DOHH2 (cell line): ENCODE measurements around the gene CMTM3.
"Not testable (repeated sequence)": the region's sequence is repeated elsewhere in the genome, so short reads cannot be mapped to it uniquely, and the experiment has no call there.

ENCODE experiments used
- H3F3A ChIP-seq: fragments of 200-600 bp; sonication (generic), shearing (Covaris generic); 2 replicates; pipeline ENCODE4 v1.6.0; 2016; ENCODE audit warnings: antibody characterized with exemption, mild to moderate bottlenecking; ENCODE audit not compliant: control insufficient read depth, insufficient read depth
- H3K27ac ChIP-seq: fragments of 200-600 bp; sonication (generic); 2 replicates; pipeline ENCODE4 v1.5.1; 2014; ENCODE audit warnings: low read depth, mild to moderate bottlenecking, low read length, moderate library complexity
- H3K27me3 ChIP-seq: fragments of 200-600 bp; sonication (generic); 2 replicates; pipeline ENCODE4 v1.6.1; 2014; ENCODE audit warnings: mild to moderate bottlenecking, low read length, mixed read lengths; ENCODE audit not compliant: control insufficient read depth
- H3K36me3 ChIP-seq: fragments of 200-600 bp; sonication (generic); 2 replicates; pipeline ENCODE4 v1.6.1; 2014; ENCODE audit warnings: mild to moderate bottlenecking, low read length, moderate library complexity, mixed read lengths; ENCODE audit not compliant: control insufficient read depth
- H3K4me1 ChIP-seq: fragments of 200-600 bp; sonication (generic); 2 replicates; pipeline ENCODE4 v1.6.1; 2014; ENCODE audit warnings: mild to moderate bottlenecking, low read length, mixed read lengths; ENCODE audit not compliant: control insufficient read depth
- H3K4me2 ChIP-seq: fragments of 200-600 bp; sonication (generic); 2 replicates; pipeline ENCODE4 v1.6.0; 2014; ENCODE audit warnings: mild to moderate bottlenecking, low read length, moderate library complexity
- H3K4me3 ChIP-seq: fragments of 200-600 bp; sonication (generic); 2 replicates; pipeline ENCODE4 v1.5.1; 2014; ENCODE audit warnings: mild to moderate bottlenecking, low read length, mixed read lengths
- H3K79me2 ChIP-seq: fragments of 200-600 bp; sonication (generic); 2 replicates; pipeline ENCODE4 v1.6.1; 2014; ENCODE audit warnings: mild to moderate bottlenecking, low read length, mixed read lengths; ENCODE audit not compliant: control insufficient read depth
- H3K9me2 ChIP-seq: fragments of 200-600 bp; sonication (generic); replicated peaks from 2 replicates; pipeline ENCODE4 v1.6.1; 2014; ENCODE audit warnings: mild to moderate bottlenecking, low read length, mixed read lengths; ENCODE audit not compliant: control insufficient read depth
- H3K9me3 ChIP-seq: fragments of 200-600 bp; sonication (generic); 2 replicates; pipeline ENCODE4 v1.6.1; 2014; ENCODE audit warnings: antibody characterized with exemption, low read length, mixed read lengths; ENCODE audit not compliant: control insufficient read depth, insufficient read depth
- H4K20me1 ChIP-seq: fragments of 200-600 bp; sonication (generic); 2 replicates; pipeline ENCODE4 v1.6.0; 2014; ENCODE audit warnings: low read depth, mild to moderate bottlenecking, antibody characterized with exemption, low read length, moderate library complexity; ENCODE audit not compliant: control insufficient read depth, insufficient read depth
- CTCF ChIP-seq: fragments of 200-600 bp; sonication (generic); IDR thresholded peaks from one replicate; pipeline ENCODE4 v1.5.1; 2014; ENCODE audit warnings: antibody characterized with exemption, mild to moderate bottlenecking, low read depth, low read length; ENCODE audit not compliant: poor library complexity, severe bottlenecking
- EZH2phosphoT487 ChIP-seq: fragments of 200-600 bp; sonication (generic); IDR thresholded peaks from 2 replicates; pipeline ENCODE4 v1.6.1; 2017; ENCODE audit warnings: borderline replicate concordance, mild to moderate bottlenecking, antibody characterized with exemption, low read length, moderate library complexity, mixed read lengths

CMTM3 gene

DNA sequence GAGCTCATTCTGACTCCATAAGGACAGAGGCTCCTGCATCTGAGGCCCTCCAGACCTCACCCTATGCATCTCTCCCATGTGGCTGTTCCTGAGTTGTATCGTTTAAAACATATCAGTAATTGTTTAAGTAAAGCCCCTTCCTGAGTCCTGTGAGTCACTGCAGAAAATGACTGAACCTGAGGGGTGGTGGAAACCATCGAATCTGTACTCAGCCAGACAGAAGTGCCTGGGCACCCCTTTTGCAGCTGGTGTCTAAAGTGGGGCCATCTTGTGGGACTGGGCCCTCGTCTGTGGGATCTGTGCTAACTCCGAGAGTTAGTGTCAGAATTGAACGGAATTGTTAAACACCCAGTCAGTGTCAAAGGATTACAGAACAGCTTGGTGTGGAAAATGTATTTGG, 25.4 kb downstream of the CMTM3 start:
- no peaks in the 10 kb centered on the region for H3K9me2 ChIP-seq
- H3F3A ChIP-seq, result no peaks in the 10 kb centered on the region
- H3K4me1 ChIP-seq, result no peaks in the 10 kb centered on the region
- no peaks in the 10 kb centered on the region for H3K9me3 ChIP-seq
- H3K27me3 ChIP-seq, result no peaks in the 10 kb centered on the region
- no peak overlapping the region for H3K4me2 ChIP-seq
- TF ChIP-seq CTCF, result no peak
- no peak for TF ChIP-seq EZH2phosphoT487
- H3K79me2 ChIP-seq, result no peaks in the 10 kb centered on the region
- H3K27ac ChIP-seq, result no peak overlapping the region
- no peaks in the 10 kb centered on the region for H4K20me1 ChIP-seq
- H3K36me3 ChIP-seq, result no peaks in the 10 kb centered on the region
- H3K4me3 ChIP-seq, result no peak overlapping the region

DNA sequence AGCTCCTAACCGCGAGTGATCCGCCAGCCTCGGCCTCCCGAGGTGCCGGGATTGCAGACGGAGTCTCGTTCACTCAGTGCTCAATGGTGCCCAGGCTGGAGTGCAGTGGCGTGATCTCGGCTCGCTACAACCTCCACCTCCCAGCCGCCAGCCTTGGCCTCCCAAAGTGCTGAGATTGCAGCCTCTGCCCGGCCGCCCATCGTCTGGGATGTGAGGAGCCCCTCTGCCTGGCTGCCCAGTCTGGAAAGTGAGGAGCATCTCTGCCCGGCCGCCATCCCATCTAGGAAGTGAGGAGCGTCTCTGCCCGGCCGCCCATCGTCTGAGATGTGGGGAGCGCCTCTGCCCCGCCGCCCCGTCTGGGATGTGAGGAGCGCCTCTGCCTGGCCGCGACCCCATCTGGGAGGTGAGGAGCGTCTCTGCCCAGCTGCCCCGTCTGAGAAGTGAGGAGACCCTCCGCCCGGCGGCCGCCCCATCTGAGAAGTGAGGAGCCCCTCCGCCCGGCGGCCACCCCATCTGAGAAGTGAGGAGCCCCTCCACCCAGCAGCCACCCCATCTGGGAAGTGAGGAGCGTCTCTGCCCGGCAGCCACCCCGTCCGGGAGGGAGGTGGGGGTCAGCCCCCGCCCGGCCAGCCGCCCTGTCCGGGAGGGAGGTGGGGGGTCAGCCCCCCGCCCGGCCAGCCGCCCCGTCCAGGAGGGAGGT, 26.2 kb downstream of the CMTM3 start:
- H3F3A ChIP-seq, H3K27me3 ChIP-seq, H3K36me3 ChIP-seq, H3K4me1 ChIP-seq, H3K79me2 ChIP-seq, H3K9me2 ChIP-seq, H3K4me2 ChIP-seq, H4K20me1 ChIP-seq, H3K9me3 ChIP-seq, H3K27ac ChIP-seq, H3K4me3 ChIP-seq: not testable (repeated sequence)

DNA sequence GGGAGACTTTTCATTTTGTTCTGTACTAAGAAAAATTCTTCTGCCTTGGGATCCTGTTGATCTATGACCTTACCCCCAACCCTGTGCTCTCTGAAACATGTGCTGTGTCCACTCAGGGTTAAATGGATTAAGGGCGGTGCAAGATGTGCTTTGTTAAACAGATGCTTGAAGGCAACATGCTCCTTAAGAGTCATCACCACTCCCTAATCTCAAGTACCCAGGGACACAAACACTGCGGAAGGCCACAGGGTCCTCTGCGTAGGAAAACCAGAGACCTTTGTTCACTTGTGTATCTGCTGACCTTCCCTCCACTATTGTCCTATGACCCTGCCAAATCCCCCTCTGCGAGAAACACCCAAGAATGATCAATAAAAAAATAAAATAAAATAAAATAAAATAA, 27.1 kb downstream of the CMTM3 start:
- not testable (repeated sequence) for H3K9me2 ChIP-seq, H3K79me2 ChIP-seq, H3K4me2 ChIP-seq, H3K36me3 ChIP-seq, H4K20me1 ChIP-seq, H3F3A ChIP-seq, H3K4me1 ChIP-seq, H3K27me3 ChIP-seq, H3K4me3 ChIP-seq, H3K9me3 ChIP-seq, H3K27ac ChIP-seq

GRCh38 chr16:66634527-66635196, 30.2 kb downstream of the CMTM3 start:
- H4K20me1 ChIP-seq, result no peaks in the 10 kb centered on the region
- no peaks in the 10 kb centered on the region for H3K4me1 ChIP-seq
- no peaks in the 10 kb centered on the region for H3K79me2 ChIP-seq
- no peaks in the 10 kb centered on the region for H3F3A ChIP-seq
- no peaks in the 10 kb centered on the region for H3K9me2 ChIP-seq
- no peak overlapping the region for H3K4me3 ChIP-seq
- H3K27me3 ChIP-seq, result no peaks in the 10 kb centered on the region
- H3K27ac ChIP-seq, result no peak overlapping the region
- H3K9me3 ChIP-seq, result no peaks in the 10 kb centered on the region
- TF ChIP-seq EZH2phosphoT487 (no peak), CTCF (no peak)
- H3K4me2 ChIP-seq, result no peak overlapping the region
- no peaks in the 10 kb centered on the region for H3K36me3 ChIP-seq
